Astrocyte of the spinal cord (primary cell): ENCODE data around the gene DOCK3.

Source experiments
- DNase-seq: peaks from one replicate; pipeline ENCODE4 v3.0.0; 2011; ENCODE audit warnings: low read depth, low spot score
- H3K4me3 ChIP-seq: 2 replicates; pipeline ENCODE4 v1.5.1; 2011; ENCODE audit warnings: low read depth, mild to moderate bottlenecking, low read length, moderate library complexity
- in situ Hi-C: cut with HindIII; loops from 2 replicates; pipeline ENCODE4 v1.10.0; 2017; ENCODE audit warnings: low sequenced_read_pairs
- TF ChIP-seq, protein P1 (sequence below): IDR thresholded peaks from 2 replicates; pipeline ENCODE4 v1.5.1; 2012; ENCODE audit warnings: low read depth, mild to moderate bottlenecking, low read length, inconsistent platforms

Gene DOCK3

DNA sequence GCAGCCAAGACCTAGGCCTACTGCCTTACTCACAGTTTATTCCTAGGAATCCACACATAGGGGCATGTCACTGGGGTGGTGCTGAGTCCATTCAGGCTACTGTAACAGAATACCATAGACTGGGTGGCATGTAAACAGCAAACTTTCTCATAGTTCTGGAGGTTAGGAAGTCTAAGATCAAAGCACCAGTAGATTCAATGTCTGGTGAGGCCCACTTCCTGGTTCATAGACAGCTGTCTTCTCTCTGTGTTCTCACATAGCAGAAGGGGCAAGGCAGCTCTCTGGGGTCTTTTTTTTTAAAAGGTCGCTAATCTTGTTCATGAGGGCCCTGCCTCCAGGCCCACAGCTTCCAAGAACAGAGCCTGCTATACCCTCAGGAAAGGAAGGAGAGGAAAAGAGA lies 596.4 kb downstream of the DOCK3 start:
- H3K4me3 ChIP-seq: no peak overlapping the region
- no peak for DNase-seq
- in situ Hi-C loops: no loop called here
- TF ChIP-seq, protein P1, sequence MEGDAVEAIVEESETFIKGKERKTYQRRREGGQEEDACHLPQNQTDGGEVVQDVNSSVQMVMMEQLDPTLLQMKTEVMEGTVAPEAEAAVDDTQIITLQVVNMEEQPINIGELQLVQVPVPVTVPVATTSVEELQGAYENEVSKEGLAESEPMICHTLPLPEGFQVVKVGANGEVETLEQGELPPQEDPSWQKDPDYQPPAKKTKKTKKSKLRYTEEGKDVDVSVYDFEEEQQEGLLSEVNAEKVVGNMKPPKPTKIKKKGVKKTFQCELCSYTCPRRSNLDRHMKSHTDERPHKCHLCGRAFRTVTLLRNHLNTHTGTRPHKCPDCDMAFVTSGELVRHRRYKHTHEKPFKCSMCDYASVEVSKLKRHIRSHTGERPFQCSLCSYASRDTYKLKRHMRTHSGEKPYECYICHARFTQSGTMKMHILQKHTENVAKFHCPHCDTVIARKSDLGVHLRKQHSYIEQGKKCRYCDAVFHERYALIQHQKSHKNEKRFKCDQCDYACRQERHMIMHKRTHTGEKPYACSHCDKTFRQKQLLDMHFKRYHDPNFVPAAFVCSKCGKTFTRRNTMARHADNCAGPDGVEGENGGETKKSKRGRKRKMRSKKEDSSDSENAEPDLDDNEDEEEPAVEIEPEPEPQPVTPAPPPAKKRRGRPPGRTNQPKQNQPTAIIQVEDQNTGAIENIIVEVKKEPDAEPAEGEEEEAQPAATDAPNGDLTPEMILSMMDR: no peak

DNA sequence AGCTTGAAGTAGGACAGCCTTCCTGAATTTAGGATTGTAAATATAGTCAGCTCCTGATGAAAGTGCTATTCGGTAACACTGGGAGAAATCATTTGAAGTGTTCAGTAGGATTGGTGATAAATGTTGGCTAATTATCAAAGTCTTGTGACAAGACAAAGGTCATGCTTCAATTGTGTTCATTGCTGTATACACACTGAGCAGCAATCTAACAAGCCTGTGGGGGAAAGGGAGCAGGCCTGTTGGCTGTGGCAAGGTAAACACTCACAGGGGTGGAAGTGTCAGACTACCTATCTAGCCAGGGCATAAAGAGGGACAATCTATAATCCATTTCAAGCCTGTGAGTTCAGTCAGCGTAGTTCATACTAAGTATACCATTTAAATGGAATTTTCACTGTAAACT lies 599.3 kb downstream of the DOCK3 start:
- in situ Hi-C loops: no loop called here
- TF ChIP-seq, protein P1: no peak
- H3K4me3 ChIP-seq: no peak overlapping the region
- DNase-seq: no peak

DNA sequence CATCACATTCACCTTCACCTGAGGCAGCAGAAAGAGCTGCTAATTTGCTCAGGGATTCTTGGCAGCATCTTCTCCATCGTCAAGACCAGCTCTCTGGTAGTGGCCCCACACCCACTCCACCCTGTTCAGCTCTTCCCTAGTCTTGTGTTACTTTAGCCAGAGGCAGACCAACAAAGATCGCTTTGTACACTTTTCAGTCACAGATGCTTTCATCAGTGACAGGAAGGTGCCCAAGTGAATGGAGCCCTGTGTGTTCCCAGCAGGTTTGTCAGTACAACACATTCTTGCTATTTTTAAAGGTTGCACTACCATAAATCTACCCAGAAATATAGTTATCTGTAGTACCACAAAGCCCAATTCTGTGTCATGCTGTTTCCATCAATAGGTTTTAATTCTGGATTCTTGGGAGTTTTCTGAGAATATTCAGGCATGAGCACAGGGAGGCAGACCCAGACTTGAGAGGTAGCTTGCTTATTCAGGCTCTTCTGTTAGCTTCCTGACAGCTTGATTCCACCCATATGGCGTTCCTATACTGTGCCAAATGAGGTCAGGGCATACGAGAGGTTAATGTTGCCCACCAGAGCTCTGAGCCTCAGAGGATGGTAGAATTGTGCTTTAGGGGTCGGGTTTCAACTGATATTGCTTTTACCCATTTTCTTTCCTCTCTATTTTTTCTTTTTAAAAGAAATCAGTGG lies 600.5 kb downstream of the DOCK3 start:
- DNase-seq: no peak
- TF ChIP-seq, protein P1: no peak
- in situ Hi-C loops: no loop called here
- no peak overlapping the region for H3K4me3 ChIP-seq

DNA sequence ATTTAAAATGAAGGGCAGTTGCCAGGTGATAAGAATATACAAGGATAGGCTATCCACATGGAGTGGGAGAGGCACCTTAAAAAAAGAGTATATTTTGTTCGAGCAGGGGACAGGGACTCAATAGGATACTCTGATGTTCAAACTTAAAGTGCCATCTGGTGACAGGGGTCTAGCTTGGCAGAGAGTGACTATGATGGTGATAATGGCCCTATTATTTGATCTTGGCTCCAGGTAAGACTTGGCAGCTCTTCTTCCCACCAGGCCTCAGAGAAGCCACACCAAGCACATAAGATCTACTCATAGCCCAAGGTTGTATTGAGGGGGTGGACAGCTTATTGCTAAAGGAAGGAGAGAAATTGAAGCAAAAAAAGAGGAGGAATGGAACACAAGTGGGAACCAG lies 601.3 kb downstream of the DOCK3 start:
- in situ Hi-C loops: no loop called here
- TF ChIP-seq, protein P1: no peak
- no peak for DNase-seq
- no peak overlapping the region for H3K4me3 ChIP-seq

DNA sequence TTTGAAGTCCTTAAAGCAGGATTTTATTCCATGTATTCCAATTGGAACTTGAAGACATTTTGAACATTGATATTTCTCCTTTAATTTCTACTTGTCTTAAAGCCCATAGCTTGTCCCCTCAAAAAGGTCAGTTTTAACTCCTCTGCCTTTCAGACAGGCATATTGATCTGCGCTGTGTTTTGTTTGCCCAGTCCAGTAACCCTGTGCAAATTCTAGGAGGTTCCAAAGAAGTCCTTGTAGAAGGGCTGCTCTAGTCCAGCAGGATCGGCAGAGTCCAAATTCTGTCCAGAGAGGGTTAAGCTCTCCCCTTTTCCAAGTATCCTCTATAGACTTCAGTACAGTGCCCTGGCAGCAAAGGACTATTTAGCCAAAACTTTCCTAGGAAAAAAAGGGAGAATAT lies 604.7 kb downstream of the DOCK3 start:
- TF ChIP-seq, protein P1: no peak
- DNase-seq: no peak
- in situ Hi-C loops: no loop called here
- no peak overlapping the region for H3K4me3 ChIP-seq

DNA sequence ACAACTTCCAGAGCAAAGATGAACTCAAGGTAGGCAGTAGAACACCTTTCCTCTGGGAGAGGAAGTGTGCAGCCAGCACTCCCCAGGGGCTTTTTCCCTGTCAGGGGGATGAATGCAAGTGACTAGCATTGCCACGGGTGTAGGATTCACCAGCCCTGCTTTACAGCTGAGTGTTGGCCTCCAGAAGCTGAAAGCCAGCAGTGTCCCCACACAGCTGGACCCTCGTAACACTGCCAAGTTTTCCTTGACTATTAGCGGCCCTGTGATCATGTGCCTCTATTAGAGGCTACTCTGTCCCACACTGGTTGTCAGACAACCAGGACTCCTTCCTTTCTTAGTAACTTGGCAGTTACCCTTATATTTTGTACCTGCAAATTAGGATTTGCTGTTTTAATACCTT lies 605.4 kb downstream of the DOCK3 start:
- DNase-seq: no peak
- TF ChIP-seq, protein P1: no peak
- no peak overlapping the region for H3K4me3 ChIP-seq
- in situ Hi-C loops: no loop called here
